ENCODE results near the gene NPM1. TPM values are rescaled to one million over a fixed set of nuclear protein-coding genes. Genes with fewer than 3 reads are reported as not detected.

NPM1 gene
- total RNA-seq, 1 experiment from 2014 or later = 2,265 TPM

DNA sequence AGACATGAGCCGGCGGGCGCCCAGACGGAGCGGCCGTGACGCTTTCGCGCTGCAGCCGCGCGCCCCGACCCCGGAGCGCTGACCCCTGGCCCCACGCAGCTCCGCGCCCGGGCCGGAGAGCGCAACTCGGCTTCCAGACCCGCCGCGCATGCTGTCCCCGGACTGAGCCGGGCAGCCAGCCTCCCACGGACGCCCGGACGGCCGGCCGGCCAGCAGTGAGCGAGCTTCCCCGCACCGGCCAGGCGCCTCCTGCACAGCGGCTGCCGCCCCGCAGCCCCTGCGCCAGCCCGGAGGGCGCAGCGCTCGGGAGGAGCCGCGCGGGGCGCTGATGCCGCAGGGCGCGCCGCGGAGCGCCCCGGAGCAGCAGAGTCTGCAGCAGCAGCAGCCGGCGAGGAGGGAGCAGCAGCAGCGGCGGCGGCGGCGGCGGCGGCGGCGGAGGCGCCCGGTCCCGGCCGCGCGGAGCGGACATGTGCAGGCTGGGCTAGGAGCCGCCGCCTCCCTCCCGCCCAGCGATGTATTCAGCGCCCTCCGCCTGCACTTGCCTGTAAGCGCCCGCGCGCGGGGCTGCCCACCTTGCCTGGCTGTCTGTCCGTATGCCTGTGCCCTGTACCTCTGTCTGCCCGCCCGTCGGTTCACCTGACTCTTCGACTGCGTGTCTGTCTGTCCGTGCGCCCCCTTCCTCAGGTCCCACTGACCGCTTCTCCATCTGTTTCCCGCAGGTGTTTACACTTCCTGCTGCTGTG is 32.2 kb downstream of the NPM1 start:
- no peak for DNase-seq

DNA sequence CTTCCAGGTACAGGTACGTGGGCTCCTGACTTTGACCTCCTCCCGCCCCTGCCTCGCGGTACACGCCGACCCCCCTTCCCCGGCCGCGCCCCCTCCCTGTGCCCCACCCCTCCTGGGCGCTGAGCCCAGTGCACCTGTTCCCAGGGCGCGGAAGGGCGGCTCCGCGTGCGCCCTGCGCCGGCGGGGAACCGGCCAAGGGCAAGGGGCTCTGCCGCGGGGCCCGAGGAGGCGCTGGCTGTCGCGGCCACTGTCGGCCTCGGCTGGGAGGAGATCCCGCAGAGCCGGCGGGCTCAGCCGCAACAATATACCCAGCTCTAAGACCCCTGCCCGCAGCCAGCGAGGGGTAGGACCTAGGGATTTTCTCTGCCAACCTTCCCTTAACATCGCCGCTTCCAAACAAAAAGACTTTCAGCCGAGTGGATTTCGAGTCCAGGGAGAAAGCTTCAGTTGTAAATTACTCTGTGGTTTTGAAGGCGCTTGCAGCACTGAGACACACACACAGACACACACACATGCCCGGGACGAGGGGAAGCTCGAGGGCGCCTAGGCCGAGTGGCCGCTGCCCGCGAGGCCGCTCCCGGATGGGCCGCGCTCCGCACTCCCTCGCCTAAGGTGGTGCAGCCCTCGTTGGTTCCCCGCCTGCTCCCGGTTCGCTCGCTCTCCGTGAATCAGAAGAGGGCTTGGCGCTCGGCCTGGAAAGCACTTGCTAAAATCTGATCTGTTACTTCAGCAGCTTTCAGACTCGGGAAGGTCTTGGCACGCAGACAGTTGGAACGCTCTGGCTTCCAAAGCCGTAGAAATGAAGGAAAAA is 33.0 kb downstream of the NPM1 start:
- peaks cover 15% of the 10 kb centered on the region for H3K4me1 ChIP-seq (ENCODE audit: insufficient read depth, low read length)
- H3K36me3 ChIP-seq (ENCODE audit: low read depth, low read length) = no peaks in the 10 kb centered on the region
- H3K9me2 ChIP-seq (replicated peaks; ENCODE audit: low read length) = no peaks in the 10 kb centered on the region
- no peaks in the 10 kb centered on the region for H3K79me2 ChIP-seq (ENCODE audit: low read length)
- ChIA-PET CTCF (no interaction called here), POLR2A (ENCODE audit: unreplicated experiment) (no interaction called here)
- no peak overlapping the region for H3K9ac ChIP-seq (ENCODE audit: low read length)
- no peak overlapping the region for H3K27ac ChIP-seq (ENCODE audit: low read length)
- H3F3A ChIP-seq (ENCODE audit: low read length, unreplicated experiment) = no peaks in the 10 kb centered on the region
- H3K4me2 ChIP-seq (ENCODE audit: low read length) = peak overlapping the region; percentile 59
- H4K20me1 ChIP-seq (ENCODE audit: low read length) = peaks cover 24% of the 10 kb centered on the region
- peaks cover 24% of the 10 kb centered on the region for H3K27me3 ChIP-seq (ENCODE audit: low read length)
- H2AFZ ChIP-seq (ENCODE audit: low read length) = no peak overlapping the region
- ATAC-seq (no peak), DNase-seq (peak; percentile 56)
- TF ChIP-seq EZH2phosphoT487 (IDR thresholded peaks at IDR 0.05; ENCODE audit: borderline replicate concordance, low read length) = peak; percentile 76; the same call in 1 of the 2 replicates
- TF ChIP-seq EZH2 (IDR thresholded peaks at IDR 0.05; ENCODE audit: low read length, unreplicated experiment) = peak; percentile 97
- TF ChIP-seq CTCF (conservative IDR thresholded peaks at IDR 0.05; ENCODE audit: low read depth, low read length) = no peak
- no TSS peak for BruUV-seq (replicated peaks)
- intact Hi-C loops (cut with micrococcal nuclease) = no loop called here
- H3K4me3 ChIP-seq (ENCODE audit: low read length) = peak overlapping the region; percentile 34
- H3K9me3 ChIP-seq (ENCODE audit: low read length) = no peaks in the 10 kb centered on the region

More for the DNA sequence above, 32.2 kb downstream of the NPM1 start:
- no peaks in the 10 kb centered on the region for H3K79me2 ChIP-seq (ENCODE audit: low read length)
- no peaks in the 10 kb centered on the region for H3F3A ChIP-seq (ENCODE audit: low read length, unreplicated experiment)
- H3K4me3 ChIP-seq (ENCODE audit: low read length) = peak overlapping the region; percentile 61; the same call in 1 of the 2 replicates
- no peak overlapping the region for H2AFZ ChIP-seq (ENCODE audit: low read length)
- CTCF ChIA-PET = interaction anchor here (0.6 to 1.1 kb wide), 2 partner anchors 34 to 210 kb away, joined by 3 to 5 read pairs; no protein-coding TSS in a partner anchor
- peaks cover 15% of the 10 kb centered on the region for H3K4me1 ChIP-seq (ENCODE audit: insufficient read depth, low read length)
- H3K27me3 ChIP-seq (ENCODE audit: low read length) = peaks cover 24% of the 10 kb centered on the region
- POLR2A ChIA-PET (ENCODE audit: unreplicated experiment) = no interaction called here
- no peaks in the 10 kb centered on the region for H3K9me2 ChIP-seq (replicated peaks; ENCODE audit: low read length)
- H3K36me3 ChIP-seq (ENCODE audit: low read depth, low read length) = no peaks in the 10 kb centered on the region
- BruUV-seq (replicated peaks) = no TSS peak
- TF ChIP-seq EZH2 (IDR thresholded peaks at IDR 0.05; ENCODE audit: low read length, unreplicated experiment) (no peak), CTCF (conservative IDR thresholded peaks at IDR 0.05; ENCODE audit: low read depth, low read length) (no peak), EZH2phosphoT487 (IDR thresholded peaks at IDR 0.05; ENCODE audit: borderline replicate concordance, low read length) (no peak)
- H4K20me1 ChIP-seq (ENCODE audit: low read length) = peaks cover 24% of the 10 kb centered on the region
- no peak overlapping the region for H3K9ac ChIP-seq (ENCODE audit: low read length)
- intact Hi-C loops (cut with micrococcal nuclease) = loop anchor here (2.0 to 10.0 kb wide), 2 partner anchors 431 to 625 kb away; no protein-coding TSS in a partner anchor
- H3K9me3 ChIP-seq (ENCODE audit: low read length) = no peaks in the 10 kb centered on the region
- peak; percentile 7 for ATAC-seq
- H3K27ac ChIP-seq (ENCODE audit: low read length) = no peak overlapping the region
- H3K4me2 ChIP-seq (ENCODE audit: low read length) = peak overlapping the region; percentile 84
